GM12878 (cell line): ENCODE data around the gene AK8. TPM values are rescaled to one million over a fixed set of nuclear protein-coding genes. Genes with fewer than 3 reads are reported as not detected.

Source experiments
- ATAC-seq: fragments of 200-7000 bp; cut with Tn5 transposase; 3 replicates; pipeline ENCODE4 v1.9.1; 2020; ENCODE audit warnings: mild to moderate bottlenecking, moderate library complexity
- BruUV-seq: library from RNA; stranded (reverse); fragments of 400-500 nt; replicated peaks from 2 replicates; lab custom pipeline; 2021; lab: Mats Ljungman, UMichigan
- CTCF ChIA-PET: fragments of 300-600 bp; sonication (Branson Sonifier 250); formaldehyde crosslinking; extraction: SDS; loops from one replicate; lab custom pipeline; 2021; ENCODE audit warnings: inconsistent platforms; lab: Yijun Ruan, JAX
- POLR2A ChIA-PET: fragments of 350-600 bp; formaldehyde crosslinking; extraction: SDS; loops from one replicate; lab custom pipeline; 2021; ENCODE audit warnings: inconsistent platforms; lab: Charles Lee
- RAD21 ChIA-PET: fragments of 300-600 bp; sonication (Branson Sonifier 250); formaldehyde crosslinking; loops from one replicate; lab custom pipeline; 2023; ENCODE audit warnings: antibody characterized with exemption; ENCODE audit not compliant: unreplicated experiment; lab: Charles Lee
- SMC1A ChIA-PET: fragments of 300-600 bp; sonication (Branson Sonifier 250); formaldehyde crosslinking; loops from one replicate; lab custom pipeline; 2023; ENCODE audit not compliant: unreplicated experiment, uncharacterized antibody; lab: Charles Lee
- DNase-seq: peaks from one replicate; pipeline ENCODE4 v3.0.0-alpha.2; 2011; ENCODE audit warnings: low read depth, low spot score
- FAIRE-seq: peaks from 3 replicates; lab custom pipeline; 2011; peaks lifted over from hg19 to GRCh38; lab: Jason Lieb, UNC
- H2AFZ ChIP-seq: 2 replicates; pipeline ENCODE4 v1.6.0; 2011; ENCODE audit warnings: low read depth, low read length, control low read depth; ENCODE audit not compliant: control insufficient read depth
- H3K27ac ChIP-seq: 2 replicates; pipeline ENCODE4 v1.5.1; 2011; ENCODE audit warnings: control low read depth; ENCODE audit not compliant: control insufficient read depth, insufficient read depth
- H3K27me3 ChIP-seq, 2 experiments: replicated peaks in 1 of 2; 2 replicates each; pipeline versions ENCODE4 v1.6.0 to v1.6.1; 2011; ENCODE audit warnings: low read length in 1 of 2; ENCODE audit not compliant: control insufficient read depth in 2 of 2, insufficient read depth in 2 of 2
- H3K36me3 ChIP-seq, 2 experiments: 2 replicates each; pipeline ENCODE4 v1.5.1; 2011; ENCODE audit warnings: low read length in 1 of 2; ENCODE audit not compliant: control insufficient read depth in 2 of 2, insufficient read depth in 2 of 2
- H3K4me1 ChIP-seq: 2 replicates; pipeline ENCODE4 v1.6.1; 2011; ENCODE audit warnings: mild to moderate bottlenecking, low read length, moderate library complexity, mixed read lengths; ENCODE audit not compliant: control insufficient read depth, insufficient read depth
- H3K4me2 ChIP-seq: 2 replicates; pipeline ENCODE4 v1.6.0; 2011; ENCODE audit warnings: control low read depth; ENCODE audit not compliant: control insufficient read depth, insufficient read depth
- H3K4me3 ChIP-seq: fragments of 200-600 bp; sonication (generic); 2 replicates; pipeline ENCODE4 v1.5.1; 2016
- H3K79me2 ChIP-seq: 2 replicates; pipeline ENCODE4 v1.6.0; 2011; ENCODE audit warnings: low read length; ENCODE audit not compliant: control insufficient read depth, insufficient read depth
- H3K9ac ChIP-seq: 2 replicates; pipeline ENCODE4 v1.8.0; 2011; ENCODE audit warnings: low read length, control low read depth, mixed read lengths; ENCODE audit not compliant: control insufficient read depth, insufficient read depth
- H3K9me3 ChIP-seq: replicated peaks from 3 replicates; pipeline ENCODE4 v1.5.1; 2011; ENCODE audit warnings: mild to moderate bottlenecking, low read length; ENCODE audit not compliant: control insufficient read depth, insufficient read depth
- H4K20me1 ChIP-seq: 2 replicates; pipeline ENCODE4 v1.6.0; 2011; ENCODE audit not compliant: control insufficient read depth, insufficient read depth
- ATF7 ChIP-seq: fragments of 450-650 bp; IDR thresholded peaks from 2 replicates; pipeline ENCODE4 v1.6.1; 2016; ENCODE audit warnings: low read depth, mild to moderate bottlenecking
- NFYB ChIP-seq: IDR thresholded peaks from 2 replicates; pipeline ENCODE4 v1.6.1; 2011; ENCODE audit warnings: low read depth, mild to moderate bottlenecking, low read length, improper control_type of control experiment, moderate library complexity; ENCODE audit not compliant: insufficient read depth
- SMAD5 ChIP-seq: IDR thresholded peaks from 2 replicates; pipeline ENCODE4 v1.6.1; 2016; ENCODE audit warnings: antibody characterized with exemption, low read depth
- WGBS: methylation state at CpG from one replicate; pipeline ENCODE4 v1.1.6; 2016; ENCODE audit warnings: low lambda C conversion rate; ENCODE audit not compliant: insufficient replicate concordance, insufficient coverage; ENCODE audit errors: missing lambda C conversion rate; 5-methylcytosine and 5-hydroxymethylcytosine counted together
- in situ Hi-C: fragments of 300-500 bp; cut with MboI; formaldehyde crosslinking; loops from 9 replicates; pipeline ENCODE4 v1.14.3; 2018; ENCODE audit warnings: mixed read lengths
- intact Hi-C: fragments of 100-400 bp; cut with micrococcal nuclease; formaldehyde crosslinking; loops from one replicate; pipeline ENCODE4 v1.14.2; 2022; ENCODE audit not compliant: unreplicated experiment
- polyA plus RNA-seq, 11 experiments: library from polyadenylated mRNA; depleted of rRNA in 4 of 11; unstranded in 6 of 11; stranded (reverse) in 5 of 11; fragments of >200 nt; fragmentation: Nextera tagmentation in 4 of 11; fragmentation: Illumina TruSeq in 1 of 11; extraction: Ambion mirVana in 4 of 11; extraction: Trizol in 1 of 11; gene quantifications; 1 replicate in 1 of 11; 2 replicates in 10 of 11; pipeline versions ENCODE4 v1.2.1 to v1.2.3, GENCODE V29; 2011 to 2016; ENCODE audit warnings: inconsistent platforms in 2 of 11, missing spikeins in 2 of 11, low read depth in 1 of 11
- total RNA-seq, 4 experiments: library from RNA; depleted of rRNA in 3 of 4; stranded (reverse); fragments of >200 nt in 3 of 4; fragmentation: Illumina TruSeq in 1 of 4; extraction: Trizol in 1 of 4; gene quantifications; 2 replicates each; pipeline versions ENCODE4 v1.2.1 to v1.2.3, GENCODE V29; 2013 to 2021

Gene AK8
- total and polyA plus RNA-seq, 10 of the 15 experiments (the other 5 are each of a cell fraction or from before 2014, with no cell fraction given), result 0.03 to 0.12 (median 0.06) TPM; not detected in 5

- SMC1A ChIA-PET, result interaction anchor here (1.2 kb wide), 2 partner anchors 10 to 33 kb away, joined by 3 to 4 read pairs; no protein-coding TSS in a partner anchor
- H3K4me2 ChIP-seq, result no peak overlapping the region
- BruUV-seq, result no TSS peak
- no peaks in the 10 kb centered on the region for H3K79me2 ChIP-seq
- CTCF ChIA-PET, result interaction anchor here (3.3 kb wide), 1 partner anchor 10 kb away, joined by 24 read pairs; no protein-coding TSS in a partner anchor
- no peak overlapping the region for H3K9ac ChIP-seq
- peaks cover 4 to 9% of the 10 kb centered on the region in 2 experiments; a peak in 3 of 4 replicates for H3K36me3 ChIP-seq
- RAD21 ChIA-PET, result no interaction called here
- ATAC-seq, result no peak
- 92% methylated on average over 6 of the region's 6 CpGs for WGBS
- H3K27ac ChIP-seq, result no peak overlapping the region
- H3K4me1 ChIP-seq, result no peaks in the 10 kb centered on the region
- no peaks in the 10 kb centered on the region for H3K9me3 ChIP-seq
- no peak for TF ChIP-seq SMAD5
- TF ChIP-seq, all 136 proteins: peak for 0
- intact Hi-C loops, result no loop called here
- Histone ChIP-seq H4K20me1 (no peaks in the 10 kb centered on the region), H3K4me3 (no peak overlapping the region), H3K27me3 (no peaks in the 10 kb centered on the region), H2AFZ (no peak overlapping the region)
- FAIRE-seq (no peak), DNase-seq (no peak)
- POLR2A ChIA-PET, result no interaction called here
- in situ Hi-C loops, result no loop called here
Observed at GRCh38 chr9:132910376-132910775, 32.3 kb upstream of the AK8 start.

GRCh38 chr9:132909311-132909710 lies 31.2 kb upstream of the AK8 start:
- in situ Hi-C loops, result no loop called here

More at GRCh38 chr9:132909311-132909710, 31.2 kb upstream of the AK8 start:
- Histone ChIP-seq H2AFZ (no peak overlapping the region), H4K20me1 (no peaks in the 10 kb centered on the region), H3K4me2 (no peak overlapping the region), H3K9me3 (no peaks in the 10 kb centered on the region), H3K4me1 (no peaks in the 10 kb centered on the region), H3K27me3 (no peaks in the 10 kb centered on the region), H3K9ac (no peak overlapping the region), H3K27ac (no peak overlapping the region), H3K4me3 (no peak overlapping the region), H3K36me3 (peaks cover 4 to 11% of the 10 kb centered on the region in 2 experiments; a peak in 3 of 4 replicates), H3K79me2 (no peaks in the 10 kb centered on the region)
- DNase-seq, result no peak
- RAD21 ChIA-PET, result no interaction called here
- SMC1A ChIA-PET, result interaction anchor here (1.2 kb wide), 1 partner anchor 9 kb away, joined by 4 read pairs; no protein-coding TSS in a partner anchor
- CTCF ChIA-PET, result interaction anchor here (3.3 kb wide), 1 partner anchor 9 kb away, joined by 24 read pairs; no protein-coding TSS in a partner anchor
- POLR2A ChIA-PET, result interaction anchor here (0.5 to 0.8 kb wide), 2 partner anchors 61 to 420 kb away, joined by 3 read pairs; no protein-coding TSS in a partner anchor
- intact Hi-C loops, result loop anchor here (10.0 kb wide), 2 partner anchors 235 to 405 kb away; partner anchors contain the start of gene GTF3C4
- no TSS peak for BruUV-seq
- no peak for FAIRE-seq
- 83% methylated on average over 2 of the region's 2 CpGs for WGBS
- ATAC-seq, result no peak
- TF ChIP-seq ATF7 (no peak), NFYB (no peak)
- TF ChIP-seq, all 136 proteins: peak for 0
